Nephron progenitor cell (in vitro differentiated cells): ENCODE results near the gene INO80C.

Experiments
- DNase-seq: peaks from one replicate; pipeline ENCODE4 v3.0.0; 2021
- H3K27ac Mint-ChIP-seq: 2 replicates; pipeline ENCODE4 v1.8.0; 2021; ENCODE audit warnings: mild to moderate bottlenecking, moderate library complexity, mixed read lengths
- H3K27me3 Mint-ChIP-seq: 2 replicates; pipeline ENCODE4 v1.8.0; 2021; ENCODE audit warnings: mild to moderate bottlenecking, low read depth, mixed read lengths; ENCODE audit not compliant: poor library complexity
- H3K36me3 Mint-ChIP-seq: 2 replicates; pipeline ENCODE4 v1.8.0; 2021; ENCODE audit warnings: low read depth, mixed read lengths
- H3K4me1 Mint-ChIP-seq: 2 replicates; pipeline ENCODE4 v1.8.0; 2021; ENCODE audit warnings: mixed read lengths
- H3K4me3 Mint-ChIP-seq: 2 replicates; pipeline ENCODE4 v1.8.0; 2021; ENCODE audit warnings: mild to moderate bottlenecking, moderate library complexity, mixed read lengths
- H3K9me3 Mint-ChIP-seq: 2 replicates; pipeline ENCODE4 v1.8.0; 2021; ENCODE audit warnings: mild to moderate bottlenecking, moderate library complexity, mixed read lengths
- TF ChIP-seq, protein P1 (sequence below): fragments of 200-600 bp; sonication (generic); IDR thresholded peaks from 2 replicates; pipeline ENCODE4 v1.5.0; 2021; ENCODE audit warnings: antibody characterized with exemption

The INO80C gene

DNA sequence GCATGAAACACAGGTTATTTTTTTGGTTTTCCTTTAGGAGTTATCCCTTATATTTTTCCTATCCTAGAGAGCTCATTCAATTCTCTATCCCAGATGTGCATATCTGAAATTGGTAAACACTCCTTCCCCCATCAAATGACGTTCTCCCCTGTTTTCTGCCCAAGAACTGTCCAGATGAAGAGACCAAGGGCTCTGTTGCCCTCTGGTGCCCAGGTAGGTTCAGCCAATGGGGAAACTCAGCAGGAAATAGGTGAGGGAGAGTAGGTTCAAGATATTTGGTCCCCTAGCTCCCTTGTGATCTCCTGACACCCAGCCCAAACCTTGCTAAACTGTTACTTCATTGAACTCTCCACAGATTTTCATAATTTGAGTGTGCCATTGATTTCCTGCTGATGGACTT is 14.1 kb upstream of the INO80C start:
- no peak overlapping the region for H3K4me3 Mint-ChIP-seq
- no peaks in the 10 kb centered on the region for H3K9me3 Mint-ChIP-seq
- H3K27me3 Mint-ChIP-seq: peaks cover 2% of the 10 kb centered on the region
- no peak overlapping the region for H3K27ac Mint-ChIP-seq
- peaks cover 50% of the 10 kb centered on the region for H3K4me1 Mint-ChIP-seq
- H3K36me3 Mint-ChIP-seq: no peaks in the 10 kb centered on the region
- TF ChIP-seq, protein P1, sequence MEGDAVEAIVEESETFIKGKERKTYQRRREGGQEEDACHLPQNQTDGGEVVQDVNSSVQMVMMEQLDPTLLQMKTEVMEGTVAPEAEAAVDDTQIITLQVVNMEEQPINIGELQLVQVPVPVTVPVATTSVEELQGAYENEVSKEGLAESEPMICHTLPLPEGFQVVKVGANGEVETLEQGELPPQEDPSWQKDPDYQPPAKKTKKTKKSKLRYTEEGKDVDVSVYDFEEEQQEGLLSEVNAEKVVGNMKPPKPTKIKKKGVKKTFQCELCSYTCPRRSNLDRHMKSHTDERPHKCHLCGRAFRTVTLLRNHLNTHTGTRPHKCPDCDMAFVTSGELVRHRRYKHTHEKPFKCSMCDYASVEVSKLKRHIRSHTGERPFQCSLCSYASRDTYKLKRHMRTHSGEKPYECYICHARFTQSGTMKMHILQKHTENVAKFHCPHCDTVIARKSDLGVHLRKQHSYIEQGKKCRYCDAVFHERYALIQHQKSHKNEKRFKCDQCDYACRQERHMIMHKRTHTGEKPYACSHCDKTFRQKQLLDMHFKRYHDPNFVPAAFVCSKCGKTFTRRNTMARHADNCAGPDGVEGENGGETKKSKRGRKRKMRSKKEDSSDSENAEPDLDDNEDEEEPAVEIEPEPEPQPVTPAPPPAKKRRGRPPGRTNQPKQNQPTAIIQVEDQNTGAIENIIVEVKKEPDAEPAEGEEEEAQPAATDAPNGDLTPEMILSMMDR: no peak
- no peak for DNase-seq

DNA sequence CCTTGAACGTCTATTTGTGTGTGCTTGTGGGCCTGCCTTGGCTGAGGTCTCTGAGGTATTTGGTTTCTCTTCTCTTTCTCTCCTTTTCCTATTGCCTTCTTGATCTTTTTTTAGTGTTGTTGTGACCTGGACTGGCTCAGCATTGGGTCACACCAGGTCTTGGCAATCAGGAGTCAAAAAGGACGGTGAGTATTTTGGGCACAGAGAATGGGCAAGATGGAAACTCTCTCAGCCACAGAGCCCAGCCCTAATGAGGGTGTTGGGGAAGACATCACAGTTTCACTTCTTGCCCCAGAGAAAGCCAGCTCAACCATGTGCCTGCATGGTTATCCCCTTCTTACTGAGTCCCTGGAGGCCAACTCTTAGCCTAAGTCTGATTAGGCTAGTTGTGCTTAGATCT is 13.7 kb upstream of the INO80C start:
- Mint-ChIP-seq H3K27me3 (peaks cover 2% of the 10 kb centered on the region), H3K27ac (no peak overlapping the region), H3K4me1 (peaks cover 50% of the 10 kb centered on the region), H3K36me3 (no peaks in the 10 kb centered on the region), H3K9me3 (no peaks in the 10 kb centered on the region), H3K4me3 (no peak overlapping the region)
- DNase-seq: no peak
- TF ChIP-seq, protein P1: no peak

- no peaks in the 10 kb centered on the region for H3K9me3 Mint-ChIP-seq
- peak overlapping the region; percentile 31 for H3K27ac Mint-ChIP-seq
- peaks cover 39% of the 10 kb centered on the region for H3K4me1 Mint-ChIP-seq
- no peaks in the 10 kb centered on the region for H3K36me3 Mint-ChIP-seq
- H3K4me3 Mint-ChIP-seq: no peak overlapping the region
- TF ChIP-seq, protein P1: no peak
- DNase-seq: no peak
- peaks cover 2% of the 10 kb centered on the region for H3K27me3 Mint-ChIP-seq
Observed at GRCh38 chr18:35510076-35510651, 12.4 kb upstream of the INO80C start.

GRCh38 chr18:35508746-35509338 is 11.1 kb upstream of the INO80C start:
- Mint-ChIP-seq H3K4me1 (peaks cover 26% of the 10 kb centered on the region), H3K4me3 (no peak overlapping the region), H3K9me3 (no peaks in the 10 kb centered on the region), H3K36me3 (no peaks in the 10 kb centered on the region), H3K27me3 (peaks cover 9% of the 10 kb centered on the region), H3K27ac (no peak overlapping the region)
- DNase-seq: no peak
- TF ChIP-seq, protein P1: no peak

DNA sequence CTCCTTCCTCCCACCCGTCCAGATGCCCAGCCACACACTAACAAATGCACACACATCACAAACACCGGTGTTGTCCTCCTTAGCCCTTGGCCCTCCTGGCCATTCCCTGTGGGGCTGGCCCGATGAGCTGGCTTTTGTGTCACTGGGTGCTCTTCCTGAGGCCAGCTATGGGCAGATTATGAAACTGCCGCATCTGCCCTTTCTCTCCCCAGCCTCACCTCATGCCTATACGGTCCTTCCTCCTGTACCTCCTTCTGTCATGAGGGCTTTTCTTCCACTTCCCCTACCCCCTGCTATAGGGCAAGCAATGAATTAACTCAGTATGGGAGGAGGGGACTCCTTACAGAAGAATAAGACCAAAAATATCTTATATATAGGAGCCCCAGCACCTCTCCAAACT is 10.3 kb upstream of the INO80C start:
- no peak for DNase-seq
- no peak overlapping the region for H3K27ac Mint-ChIP-seq
- peaks cover 11% of the 10 kb centered on the region for H3K27me3 Mint-ChIP-seq
- no peak overlapping the region for H3K4me3 Mint-ChIP-seq
- peaks cover 17% of the 10 kb centered on the region for H3K4me1 Mint-ChIP-seq
- H3K9me3 Mint-ChIP-seq: no peaks in the 10 kb centered on the region
- no peaks in the 10 kb centered on the region for H3K36me3 Mint-ChIP-seq
- TF ChIP-seq, protein P1: no peak

DNA sequence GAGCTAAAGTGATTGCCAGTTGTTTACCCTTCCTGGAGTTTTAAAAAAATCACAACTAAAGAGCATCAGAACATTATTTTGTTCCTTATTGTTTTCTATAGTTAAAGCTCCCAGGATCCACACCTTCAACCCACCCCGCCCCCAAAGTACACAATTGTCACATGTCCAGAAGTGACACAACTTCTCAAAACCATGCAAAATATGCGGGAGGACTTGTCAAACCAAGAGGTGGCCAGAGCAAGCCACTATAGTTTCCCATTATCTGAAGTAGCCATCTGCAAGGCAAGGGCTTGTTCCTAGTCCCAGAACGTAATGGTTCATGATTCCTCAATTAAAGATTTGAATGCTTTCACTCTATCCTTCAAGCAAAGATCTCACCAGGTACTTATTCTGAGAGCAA is 9.9 kb upstream of the INO80C start:
- no peak for DNase-seq
- Mint-ChIP-seq H3K4me1 (peaks cover 14% of the 10 kb centered on the region), H3K9me3 (no peaks in the 10 kb centered on the region), H3K36me3 (no peaks in the 10 kb centered on the region), H3K4me3 (no peak overlapping the region), H3K27ac (no peak overlapping the region), H3K27me3 (peaks cover 11% of the 10 kb centered on the region)
- TF ChIP-seq, protein P1: no peak
